OCI-M2 (cell line): ENCODE measurements around the gene ANKRD55.
"Not testable (repeated sequence)": the region's sequence is repeated elsewhere in the genome, so short reads cannot be mapped to it uniquely, and the experiment has no call there.

Source experiments
- DNase-seq: peaks from one replicate; lab custom pipeline; 2025; ENCODE audit not compliant: unreplicated experiment; lab: John Stamatoyannopoulos, UW

The ANKRD55 gene

GRCh38 chr5:56147106-56147505 is 86.0 kb downstream of the ANKRD55 start:
- no peak for DNase-seq

DNA sequence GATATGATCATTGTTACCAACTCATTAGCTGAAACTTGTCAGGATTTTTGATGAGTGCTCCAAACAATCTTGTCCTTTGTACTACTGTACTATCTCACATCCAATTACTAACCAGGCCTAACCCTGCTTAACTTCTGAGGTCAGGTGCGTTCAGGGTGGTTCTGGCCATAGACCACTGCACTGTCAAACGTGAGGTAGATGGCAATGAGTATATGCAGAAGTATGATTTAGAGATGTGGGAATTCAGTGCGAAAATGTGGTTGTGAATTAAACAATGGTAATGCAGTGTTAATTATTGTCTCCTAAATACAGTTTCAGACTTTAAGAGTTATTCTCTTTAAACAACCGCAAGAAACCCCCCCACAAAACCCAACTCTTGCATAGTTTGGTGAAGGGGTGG is 86.5 kb downstream of the ANKRD55 start:
- no peak for DNase-seq

DNA sequence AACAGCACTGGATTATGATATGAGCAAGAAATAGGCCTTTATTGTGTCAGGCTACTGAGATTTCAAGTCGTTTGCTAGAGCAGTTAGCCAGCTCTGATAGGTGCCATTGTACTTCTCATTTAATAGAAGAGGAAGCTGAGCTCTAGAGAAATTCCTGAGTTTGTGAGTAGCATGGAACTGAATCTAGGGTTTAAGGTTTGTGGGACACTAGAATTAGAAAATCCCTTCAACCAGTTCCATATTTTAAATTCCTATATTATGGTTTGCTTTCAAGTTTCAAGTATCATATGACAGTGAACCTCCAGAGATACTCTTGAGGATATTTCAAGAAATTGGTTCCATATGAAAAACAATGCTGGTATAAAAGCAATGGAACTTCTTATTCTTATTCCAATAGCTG is 87.6 kb downstream of the ANKRD55 start:
- no peak for DNase-seq

GRCh38 chr5:56145106-56145505 is 88.0 kb downstream of the ANKRD55 start:
- no peak for DNase-seq

- no peak for DNase-seq
These were observed 88.9 kb downstream of the ANKRD55 start for GRCh38 chr5:56144211-56144610.

DNA sequence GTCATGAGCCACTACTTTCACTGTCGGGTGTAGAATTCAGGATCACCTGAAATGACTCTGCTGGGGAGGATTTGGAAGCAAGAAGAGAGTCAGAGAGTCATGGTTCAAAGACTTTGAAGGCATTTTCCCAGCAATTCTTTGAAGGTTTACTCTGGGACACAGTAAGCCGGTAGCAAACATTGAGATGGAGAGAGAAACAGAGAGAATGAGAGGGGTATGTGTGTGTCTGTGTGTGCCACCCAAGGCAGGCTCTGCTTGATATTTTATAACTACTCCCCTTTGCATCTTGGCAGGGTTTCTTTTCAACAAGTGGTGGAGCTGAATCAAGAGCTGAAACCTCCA is 89.8 kb downstream of the ANKRD55 start:
- no peak for DNase-seq

DNA sequence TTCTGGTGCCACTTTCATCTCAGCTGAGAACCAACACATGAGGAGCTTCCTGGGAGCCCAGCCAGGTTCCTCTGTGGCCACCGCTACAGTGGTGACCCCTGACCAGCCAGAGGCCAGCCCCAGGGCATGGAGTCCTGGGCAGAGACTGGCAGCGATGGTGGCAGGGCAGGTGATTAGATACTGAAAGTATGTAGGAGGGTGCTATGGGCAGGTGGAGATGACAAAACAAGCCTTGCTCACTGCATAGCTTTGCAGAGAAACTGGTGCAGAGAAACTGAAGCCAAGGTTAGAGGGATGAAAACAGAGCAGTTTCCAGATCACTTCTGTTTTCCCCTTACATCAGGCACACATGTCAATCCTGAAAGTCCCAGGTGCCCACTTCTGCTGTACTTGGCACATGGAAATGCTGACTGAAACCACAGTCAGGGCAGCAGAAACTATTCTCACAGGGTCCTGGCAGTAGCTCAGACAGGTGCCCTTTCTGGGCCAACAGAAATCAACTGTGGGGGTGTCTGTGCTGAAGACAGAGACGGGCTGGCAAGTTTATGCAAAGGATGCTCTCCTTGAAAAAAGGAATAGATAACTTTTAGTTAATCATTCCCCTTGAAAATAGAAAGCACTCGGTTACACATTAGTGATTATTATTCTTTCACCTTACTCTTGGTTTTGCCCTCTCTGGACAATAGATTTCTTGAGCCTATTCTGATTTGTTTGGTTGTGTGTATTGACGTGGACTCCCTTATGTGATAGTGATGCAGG is 90.3 kb downstream of the ANKRD55 start:
- no peak for DNase-seq

DNA sequence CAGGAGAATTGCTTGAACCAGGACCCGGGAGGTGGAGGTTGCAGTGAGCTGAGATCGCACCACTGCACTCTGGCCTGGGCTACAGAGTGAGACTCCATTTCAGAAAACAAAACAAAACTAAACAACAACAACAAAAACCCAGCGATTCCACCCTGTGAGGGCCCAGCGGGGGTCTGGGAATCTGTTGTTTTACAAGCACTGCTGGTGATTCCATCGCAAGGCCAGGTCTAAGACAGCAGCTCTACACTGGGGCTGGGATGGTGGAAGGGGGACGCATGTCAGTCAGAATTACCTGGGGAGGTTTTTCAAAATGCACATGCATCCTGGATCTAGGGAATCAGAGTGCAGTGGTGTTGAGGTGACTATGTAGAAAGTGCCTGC is 90.9 kb downstream of the ANKRD55 start:
- no peak for DNase-seq

GRCh38 chr5:56140073-56140472 is 93.1 kb downstream of the ANKRD55 start:
- DNase-seq, result no peak

DNA sequence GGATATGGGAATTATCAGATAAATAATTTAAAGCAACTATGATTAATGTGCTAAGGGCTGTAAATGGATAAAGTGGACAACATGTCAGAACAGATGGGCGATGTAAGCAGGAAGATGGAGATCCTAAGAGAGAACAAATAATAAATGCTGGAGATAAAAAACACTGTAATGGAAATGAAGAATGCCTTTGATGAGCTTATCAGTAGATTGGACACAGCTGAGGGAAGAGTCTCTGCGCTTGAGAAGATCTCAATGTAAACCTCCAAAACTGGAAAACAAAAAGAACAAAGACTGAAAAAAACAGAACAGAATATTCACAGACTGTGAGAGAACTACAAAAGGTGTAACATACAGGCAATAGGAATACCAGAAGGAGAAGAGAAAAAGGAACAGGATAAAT is 102.5 kb downstream of the ANKRD55 start:
- no peak for DNase-seq

DNA sequence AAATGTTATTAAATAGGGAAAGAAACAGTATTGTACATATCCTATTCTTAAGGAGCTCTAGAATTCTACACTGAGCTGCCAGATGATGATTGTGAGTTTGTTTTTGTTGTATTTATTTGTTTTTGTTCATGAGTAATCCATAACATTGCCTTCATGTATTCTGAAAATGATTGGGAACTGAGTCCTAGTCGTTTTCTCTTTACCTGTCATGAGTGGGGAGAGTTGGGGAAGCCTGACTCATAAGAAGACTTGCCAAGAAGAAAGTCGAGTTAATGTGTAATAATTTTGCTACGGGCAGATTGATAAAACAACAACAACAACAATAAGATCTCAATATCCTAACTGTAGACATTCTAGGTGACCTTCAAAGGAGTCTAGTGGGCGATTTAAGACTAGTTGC is 103.8 kb downstream of the ANKRD55 start:
- DNase-seq, result no peak

GRCh38 chr5:56128113-56128512 is 105.0 kb downstream of the ANKRD55 start:
- DNase-seq, result no peak

GRCh38 chr5:56126487-56127179 is 106.5 kb downstream of the ANKRD55 start:
- DNase-seq, result no peak

GRCh38 chr5:56123531-56124243 is 109.4 kb downstream of the ANKRD55 start:
- peak; percentile 89 for DNase-seq

- not testable (repeated sequence) for DNase-seq
These were observed 110.7 kb downstream of the ANKRD55 start for GRCh38 chr5:56122360-56122985.

GRCh38 chr5:56119050-56119449 is 114.1 kb downstream of the ANKRD55 start:
- no peak for DNase-seq

DNA sequence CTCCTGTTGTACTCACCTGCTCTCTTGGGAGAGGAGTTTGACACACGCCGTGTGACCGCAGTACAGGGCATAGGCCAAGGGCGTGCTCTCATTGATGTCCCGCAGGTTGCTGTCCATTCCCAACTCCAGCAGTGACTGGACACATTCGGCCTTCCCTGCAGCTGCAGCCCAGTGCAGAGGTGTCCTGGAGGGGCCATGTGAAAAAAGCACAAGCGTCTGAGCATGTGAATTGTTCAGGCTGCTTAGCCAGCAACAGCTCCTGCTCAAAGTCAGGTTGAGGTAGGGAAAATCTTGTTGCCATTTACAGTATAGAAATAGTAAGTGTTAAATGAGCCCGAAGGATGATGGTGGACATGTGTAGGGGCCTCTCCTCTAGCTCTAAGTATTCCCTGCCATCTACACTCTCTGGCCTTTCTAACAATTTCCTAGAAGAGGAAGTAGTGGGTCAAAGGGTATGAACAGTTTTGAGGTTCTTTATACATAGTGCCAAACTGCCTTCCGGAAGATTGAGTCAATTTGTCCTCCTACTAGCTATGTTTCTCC is 116.5 kb downstream of the ANKRD55 start:
- DNase-seq, result no peak

GRCh38 chr5:56115589-56115988 is 117.5 kb downstream of the ANKRD55 start:
- no peak for DNase-seq

- DNase-seq, result no peak
These were observed 120.5 kb downstream of the ANKRD55 start for GRCh38 chr5:56112526-56113121.

DNA sequence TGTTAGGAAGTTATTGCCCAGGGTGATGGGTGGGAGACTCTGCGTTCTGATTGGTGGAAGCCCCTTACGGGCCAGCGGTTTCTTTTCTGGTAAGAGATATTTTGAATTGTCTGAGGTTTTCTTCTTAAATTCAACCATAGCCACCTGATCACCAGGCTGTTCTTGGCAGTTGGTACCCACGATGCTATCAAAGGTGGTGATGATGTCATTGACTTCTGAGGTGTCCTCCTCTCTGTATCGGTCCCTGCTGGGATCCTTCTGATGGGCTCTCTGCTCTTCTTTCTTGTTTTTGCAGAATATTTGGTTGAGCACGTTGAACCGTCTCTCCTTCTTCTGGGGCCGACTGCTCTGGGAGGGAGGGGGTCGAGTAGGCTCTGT is 121.7 kb downstream of the ANKRD55 start:
- no peak for DNase-seq
